Neural cell (in vitro differentiated cells): ENCODE results near the gene ARL6IP5.

Source experiments
- CTCF ChIP-seq: fragments of 450-650 bp; IDR thresholded peaks from 2 replicates; pipeline ENCODE4 v1.5.1; 2014; ENCODE audit warnings: antibody characterized with exemption, mild to moderate bottlenecking, moderate library complexity; ENCODE audit not compliant: poor library complexity, severe bottlenecking
- SMC3 ChIP-seq: fragments of 450-650 bp; conservative IDR thresholded peaks from 2 replicates; pipeline ENCODE4 v1.6.1; 2014; ENCODE audit warnings: antibody characterized with exemption, mild to moderate bottlenecking, moderate library complexity; ENCODE audit not compliant: poor library complexity

GRCh38 chr3:69058947-69059224, 25.9 kb upstream of the ARL6IP5 start:
- no peak for TF ChIP-seq SMC3
- TF ChIP-seq CTCF: no peak
